Sigmoid colon (tissue), 3 donors: ENCODE measurements around the gene FAM229B.

Experiments
- CTCF ChIP-seq, 4 experiments: fragments of 450-650 bp in 3 of 4; fragments of 200-600 bp in 1 of 4; IDR thresholded peaks; one replicate each; pipeline ENCODE4 v1.5.1; 2016 to 2019; ENCODE audit warnings: antibody characterized with exemption in 4 of 4, mild to moderate bottlenecking in 3 of 4, moderate library complexity in 2 of 4
- POLR2A ChIP-seq, 2 donors: fragments of 450-650 bp; IDR thresholded peaks; one replicate each; pipeline ENCODE4 v1.6.1; 2016; ENCODE audit warnings: antibody characterized with exemption in 2 of 2, mild to moderate bottlenecking in 2 of 2, moderate library complexity in 2 of 2

- TF ChIP-seq POLR2A (IDR thresholded peaks at IDR 0.05) (no peak), CTCF (IDR thresholded peaks at IDR 0.05) (no peak)
Observed at GRCh38 chr6:112123982-112124381, 36.6 kb downstream of the FAM229B start.
